Measurements from ENCODE around the gene FBXO38. TPM values are rescaled to one million over a fixed set of nuclear protein-coding genes. Genes with fewer than 3 reads are reported as not detected.
A peak's percentile ranks its signal among the peaks of the same experiment; 100 is the strongest.

The FBXO38 gene
- polyA plus RNA-seq, 1 donor = 36.5 TPM

DNA sequence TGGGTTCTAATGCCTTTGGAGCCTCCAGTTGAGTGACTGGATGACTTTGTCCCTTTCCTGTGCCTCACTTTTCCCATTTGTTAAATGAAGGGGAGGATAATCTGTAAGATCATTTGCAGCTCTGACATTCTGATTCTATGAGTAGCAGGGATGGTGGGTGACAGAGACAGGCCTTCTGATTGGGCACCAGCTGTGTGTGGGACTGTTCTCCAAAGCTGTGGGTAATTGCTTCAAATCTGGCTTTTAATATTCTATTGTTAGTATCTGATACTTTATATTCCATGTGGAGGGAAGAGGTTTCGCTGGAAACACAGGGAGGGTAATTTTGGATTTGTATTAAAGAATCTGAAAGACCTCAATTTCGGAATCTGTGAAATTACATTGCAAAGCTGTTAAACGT is 102.7 kb downstream of the FBXO38 start:
- H3K27me3 ChIP-seq (ENCODE audit: control insufficient read depth, insufficient read depth, low read length) = no peaks in the 10 kb centered on the region
- H3K9me3 ChIP-seq (ENCODE audit: control insufficient read depth, low read depth, low read length) = no peaks in the 10 kb centered on the region
- H3K27ac ChIP-seq (ENCODE audit: low read length) = no peak overlapping the region
- H3K4me3 ChIP-seq (ENCODE audit: low read length) = no peak overlapping the region
- 83% methylated on average over 1 of the region's 3 CpGs for WGBS (ENCODE audit: insufficient coverage, low lambda C conversion rate)
- no peak for DNase-seq
- no peaks in the 10 kb centered on the region for H3K36me3 ChIP-seq (ENCODE audit: control insufficient read depth, insufficient read depth, low read length)
- peaks cover 9% of the 10 kb centered on the region for H3K4me1 ChIP-seq (ENCODE audit: control insufficient read depth, insufficient read depth, low read length)

DNA sequence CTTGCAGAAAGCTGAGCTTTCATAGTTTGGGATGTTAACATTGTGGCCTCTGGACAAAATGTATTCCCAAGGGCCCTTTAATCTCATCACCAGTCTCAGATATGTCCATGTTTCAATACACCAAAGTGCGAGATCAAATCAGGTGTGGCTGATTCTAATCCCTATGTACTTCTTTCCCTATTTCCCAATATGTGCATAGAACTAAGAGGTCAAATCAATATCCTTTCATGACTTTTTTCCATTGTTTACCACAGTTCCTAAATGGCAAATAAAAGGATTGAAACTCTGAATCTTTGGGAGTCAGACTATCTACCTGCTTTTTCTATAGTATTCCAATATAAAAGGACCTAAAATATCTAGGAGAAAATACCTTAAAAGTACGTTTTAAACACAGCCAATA is 105.0 kb downstream of the FBXO38 start:
- Histone ChIP-seq H3K27ac (ENCODE audit: low read length) (no peak overlapping the region), H3K9me3 (ENCODE audit: control insufficient read depth, low read depth, low read length) (no peaks in the 10 kb centered on the region), H3K27me3 (ENCODE audit: control insufficient read depth, insufficient read depth, low read length) (no peaks in the 10 kb centered on the region), H3K4me1 (ENCODE audit: control insufficient read depth, insufficient read depth, low read length) (peaks cover 16% of the 10 kb centered on the region), H3K4me3 (ENCODE audit: low read length) (no peak overlapping the region), H3K36me3 (ENCODE audit: control insufficient read depth, insufficient read depth, low read length) (no peaks in the 10 kb centered on the region)
- no peak for DNase-seq
- WGBS (ENCODE audit: insufficient coverage, low lambda C conversion rate) = 100% methylated on average over 1 of the region's 2 CpGs

DNA sequence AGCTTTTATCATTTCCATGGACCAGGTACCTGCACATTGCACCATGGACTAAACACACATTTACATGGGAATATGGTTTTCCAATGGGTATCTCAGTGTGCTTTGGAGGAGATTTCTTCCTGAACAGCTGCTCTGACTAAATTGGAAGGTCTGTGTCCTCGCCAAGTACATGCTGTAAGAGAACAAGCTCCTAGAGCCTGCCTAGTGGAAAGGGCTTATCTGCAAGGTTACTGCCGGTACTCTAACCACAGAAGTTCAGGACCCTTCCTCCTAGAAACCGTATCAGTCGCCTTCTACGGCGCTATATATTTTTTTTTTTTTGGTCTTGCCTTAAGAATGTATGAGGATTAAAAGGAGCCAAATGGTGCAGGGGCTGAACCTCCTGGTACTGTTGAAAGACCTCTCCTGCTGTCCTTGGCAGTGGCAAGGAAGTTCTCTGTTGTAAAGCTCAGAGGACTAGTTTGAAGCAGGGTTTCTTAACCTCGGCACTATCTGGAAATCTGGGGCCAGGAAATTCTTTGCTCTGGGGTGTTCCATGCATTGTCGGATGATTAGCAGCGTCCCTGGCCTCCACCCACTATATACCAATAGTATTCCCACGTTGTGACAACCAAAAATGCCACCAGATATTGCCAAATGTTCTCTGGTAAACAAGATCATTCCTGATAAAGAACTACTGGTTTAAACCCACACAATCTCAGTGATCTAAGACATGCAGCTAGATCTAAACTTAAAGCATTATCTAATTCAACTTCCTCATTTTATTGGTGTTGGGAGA is 107.4 kb downstream of the FBXO38 start:
- 88% methylated on average over 3 of the region's 10 CpGs for WGBS (ENCODE audit: insufficient coverage, low lambda C conversion rate)
- DNase-seq = no peak
- Histone ChIP-seq H3K4me3 (ENCODE audit: low read length) (no peak overlapping the region), H3K9me3 (ENCODE audit: control insufficient read depth, low read depth, low read length) (no peaks in the 10 kb centered on the region), H3K36me3 (ENCODE audit: control insufficient read depth, insufficient read depth, low read length) (no peaks in the 10 kb centered on the region), H3K4me1 (ENCODE audit: control insufficient read depth, insufficient read depth, low read length) (peaks cover 16% of the 10 kb centered on the region), H3K27ac (ENCODE audit: low read length) (no peak overlapping the region), H3K27me3 (ENCODE audit: control insufficient read depth, insufficient read depth, low read length) (no peaks in the 10 kb centered on the region)

DNA sequence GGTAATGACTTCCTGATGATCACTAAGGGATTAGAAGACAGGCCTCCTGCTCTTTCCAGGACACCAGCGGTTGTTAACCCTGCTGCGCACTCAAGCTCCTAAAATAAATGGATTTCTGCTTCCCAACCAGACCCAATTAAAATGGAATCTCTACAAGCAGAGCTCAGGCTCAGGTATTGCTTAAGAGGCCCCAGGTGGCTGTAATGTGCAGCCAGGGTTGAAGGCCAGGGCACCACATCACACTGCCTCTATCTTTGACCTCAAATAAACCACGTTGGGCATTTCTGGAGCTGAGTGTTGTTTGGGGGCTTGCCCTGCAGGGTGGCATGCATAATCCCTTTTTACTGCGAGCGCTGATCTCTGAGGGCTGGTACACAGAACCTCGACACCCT is 108.0 kb downstream of the FBXO38 start:
- Histone ChIP-seq H3K27me3 (ENCODE audit: control insufficient read depth, insufficient read depth, low read length) (no peaks in the 10 kb centered on the region), H3K4me3 (ENCODE audit: low read length) (no peak overlapping the region), H3K27ac (ENCODE audit: low read length) (no peak overlapping the region), H3K4me1 (ENCODE audit: control insufficient read depth, insufficient read depth, low read length) (peaks cover 16% of the 10 kb centered on the region), H3K36me3 (ENCODE audit: control insufficient read depth, insufficient read depth, low read length) (no peaks in the 10 kb centered on the region), H3K9me3 (ENCODE audit: control insufficient read depth, low read depth, low read length) (no peaks in the 10 kb centered on the region)
- peak; percentile 4 to 20 for DNase-seq
- WGBS (ENCODE audit: insufficient coverage, low lambda C conversion rate) = no CpG with 5 or more reads among the region's 6 CpGs

DNA sequence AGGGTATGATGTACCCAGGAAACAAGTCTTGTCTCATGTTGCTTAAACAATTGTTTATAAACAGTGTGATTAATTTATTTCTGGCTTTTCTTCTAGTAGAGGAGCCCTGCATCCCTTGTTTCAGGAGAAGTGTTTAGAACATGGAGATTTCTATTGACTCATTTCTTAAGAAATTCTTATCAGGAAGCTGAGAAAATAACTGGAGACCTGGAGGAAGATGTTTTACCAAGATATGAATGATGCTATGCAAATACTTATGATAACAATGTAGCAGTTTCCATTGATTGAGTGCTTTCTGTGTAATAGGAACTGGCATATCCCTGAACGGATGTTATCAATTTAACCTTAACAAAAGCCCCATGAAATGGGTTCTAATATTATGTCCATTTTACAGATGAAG is 108.6 kb downstream of the FBXO38 start:
- no CpG with 5 or more reads among the region's 1 CpG for WGBS (ENCODE audit: insufficient coverage, low lambda C conversion rate)

More for the DNA sequence above, 108.6 kb downstream of the FBXO38 start:
- Histone ChIP-seq H3K27ac (ENCODE audit: low read length) (no peak overlapping the region), H3K9me3 (ENCODE audit: control insufficient read depth, low read depth, low read length) (no peaks in the 10 kb centered on the region), H3K4me3 (ENCODE audit: low read length) (no peak overlapping the region), H3K4me1 (ENCODE audit: control insufficient read depth, insufficient read depth, low read length) (peaks cover 16% of the 10 kb centered on the region), H3K27me3 (ENCODE audit: control insufficient read depth, insufficient read depth, low read length) (no peaks in the 10 kb centered on the region), H3K36me3 (ENCODE audit: control insufficient read depth, insufficient read depth, low read length) (no peaks in the 10 kb centered on the region)
- DNase-seq = no peak

Other genes with a start within 250 kb of the FBXO38 start
- gene SPINK14, start 215.4 kb upstream of the FBXO38 start, polyA plus RNA-seq = not detected
- gene SPINK6, start 180.9 kb upstream of the FBXO38 start, polyA plus RNA-seq = not detected
- not detected for gene MARCOL, start 145.4 kb upstream of the FBXO38 start, polyA plus RNA-seq
- gene SPINK13, start 115.2 kb upstream of the FBXO38 start, polyA plus RNA-seq = not detected
- gene SPINK7, start 71.5 kb upstream of the FBXO38 start, polyA plus RNA-seq = 0.06 TPM
- gene SPINK9, start 48.4 kb upstream of the FBXO38 start, polyA plus RNA-seq = not detected

Measured in large intestine (tissue), 3 donors.